ENCODE data around the gene HOXB6. TPM values are rescaled to one million over a fixed set of nuclear protein-coding genes. Genes with fewer than 3 reads are reported as not detected.

The HOXB6 gene
- polyA plus RNA-seq, 2 of the 4 experiments (the other 2 are of a cell fraction), result 10.2 to 14.7 TPM

DNA sequence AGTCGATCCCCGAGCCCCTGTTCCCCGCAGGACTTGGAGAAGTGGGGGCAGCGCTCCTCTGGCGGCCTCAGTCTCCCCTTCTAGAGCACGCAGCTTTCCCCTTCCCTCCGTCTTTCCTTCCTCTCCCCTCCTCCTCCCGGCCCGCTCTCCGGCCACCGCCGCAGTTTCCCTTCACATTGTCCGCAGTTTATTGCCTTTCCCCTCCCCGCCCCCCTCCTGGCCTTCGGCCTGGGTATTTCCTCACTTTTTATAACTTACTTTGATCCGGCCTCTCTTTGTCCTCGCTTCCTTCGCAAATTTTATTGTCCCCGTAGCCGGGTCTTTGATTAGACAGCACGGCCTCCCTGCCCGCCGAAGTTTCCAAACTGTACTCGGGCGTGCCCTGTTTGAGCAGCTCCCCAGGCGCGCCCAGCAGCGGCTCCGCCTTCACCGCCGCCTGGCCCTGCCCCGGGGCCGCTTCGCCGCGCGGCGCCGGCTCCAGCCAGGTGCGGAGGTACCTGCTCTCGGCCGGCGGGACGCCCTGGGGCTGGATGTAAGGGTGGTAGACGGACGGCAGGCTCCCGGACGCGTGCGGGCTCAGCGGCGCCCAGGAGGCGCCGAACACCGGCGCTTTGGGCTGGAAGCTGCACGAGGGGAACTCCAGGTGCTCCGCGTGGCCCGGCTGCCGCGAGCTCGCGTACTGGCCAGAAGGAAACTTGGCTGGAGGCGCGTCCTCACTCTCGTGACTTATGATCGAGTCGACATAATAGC, 20.9 kb upstream of the HOXB6 start (continued):
- TF ChIP-seq, protein P1, sequence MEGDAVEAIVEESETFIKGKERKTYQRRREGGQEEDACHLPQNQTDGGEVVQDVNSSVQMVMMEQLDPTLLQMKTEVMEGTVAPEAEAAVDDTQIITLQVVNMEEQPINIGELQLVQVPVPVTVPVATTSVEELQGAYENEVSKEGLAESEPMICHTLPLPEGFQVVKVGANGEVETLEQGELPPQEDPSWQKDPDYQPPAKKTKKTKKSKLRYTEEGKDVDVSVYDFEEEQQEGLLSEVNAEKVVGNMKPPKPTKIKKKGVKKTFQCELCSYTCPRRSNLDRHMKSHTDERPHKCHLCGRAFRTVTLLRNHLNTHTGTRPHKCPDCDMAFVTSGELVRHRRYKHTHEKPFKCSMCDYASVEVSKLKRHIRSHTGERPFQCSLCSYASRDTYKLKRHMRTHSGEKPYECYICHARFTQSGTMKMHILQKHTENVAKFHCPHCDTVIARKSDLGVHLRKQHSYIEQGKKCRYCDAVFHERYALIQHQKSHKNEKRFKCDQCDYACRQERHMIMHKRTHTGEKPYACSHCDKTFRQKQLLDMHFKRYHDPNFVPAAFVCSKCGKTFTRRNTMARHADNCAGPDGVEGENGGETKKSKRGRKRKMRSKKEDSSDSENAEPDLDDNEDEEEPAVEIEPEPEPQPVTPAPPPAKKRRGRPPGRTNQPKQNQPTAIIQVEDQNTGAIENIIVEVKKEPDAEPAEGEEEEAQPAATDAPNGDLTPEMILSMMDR (IDR thresholded peaks at IDR 0.05), result no peak
- TF ChIP-seq NR3C1 (IDR thresholded peaks at IDR 0.05) (no peak), ZSCAN20 (CRISPR knock-in tag; IDR thresholded peaks at IDR 0.05) (no peak), NPAS2 (CRISPR knock-in tag; IDR thresholded peaks at IDR 0.05; ENCODE audit: borderline replicate concordance) (no peak), KDM1A (IDR thresholded peaks at IDR 0.05; ENCODE audit: low read depth) (no peak), JUN (IDR thresholded peaks at IDR 0.05) (peak in 1 of 2 experiments; percentile 76; a peak in 2 of 5 replicates), MYC (IDR thresholded peaks at IDR 0.05; ENCODE audit: borderline replicate concordance, low read length) (0 out of 2 replicates have a peak, but pooled peaks have one; percentile 13), JUNB (IDR thresholded peaks at IDR 0.05) (no peak), RARB (CRISPR knock-in tag; IDR thresholded peaks at IDR 0.05) (no peak), FOSB (CRISPR knock-in tag; IDR thresholded peaks at IDR 0.05) (no peak), RFX5 (IDR thresholded peaks at IDR 0.05) (no peak), EHF (CRISPR knock-in tag; IDR thresholded peaks at IDR 0.05) (no peak), HOXB13 (CRISPR knock-in tag; IDR thresholded peaks at IDR 0.05; ENCODE audit: low read depth) (peak; percentile 63; the same call in 1 of the 2 replicates), RAD21 (conservative IDR thresholded peaks at IDR 0.05 in 1 of 2, IDR thresholded peaks at IDR 0.05 in 1 of 2) (no peak), TP53 (CRISPR knock-in tag; IDR thresholded peaks at IDR 0.05) (no peak; the same call in 1 of the 2 replicates), HOXB5 (CRISPR knock-in tag; IDR thresholded peaks at IDR 0.05) (no peak)
- TF ChIP-seq, protein P2, sequence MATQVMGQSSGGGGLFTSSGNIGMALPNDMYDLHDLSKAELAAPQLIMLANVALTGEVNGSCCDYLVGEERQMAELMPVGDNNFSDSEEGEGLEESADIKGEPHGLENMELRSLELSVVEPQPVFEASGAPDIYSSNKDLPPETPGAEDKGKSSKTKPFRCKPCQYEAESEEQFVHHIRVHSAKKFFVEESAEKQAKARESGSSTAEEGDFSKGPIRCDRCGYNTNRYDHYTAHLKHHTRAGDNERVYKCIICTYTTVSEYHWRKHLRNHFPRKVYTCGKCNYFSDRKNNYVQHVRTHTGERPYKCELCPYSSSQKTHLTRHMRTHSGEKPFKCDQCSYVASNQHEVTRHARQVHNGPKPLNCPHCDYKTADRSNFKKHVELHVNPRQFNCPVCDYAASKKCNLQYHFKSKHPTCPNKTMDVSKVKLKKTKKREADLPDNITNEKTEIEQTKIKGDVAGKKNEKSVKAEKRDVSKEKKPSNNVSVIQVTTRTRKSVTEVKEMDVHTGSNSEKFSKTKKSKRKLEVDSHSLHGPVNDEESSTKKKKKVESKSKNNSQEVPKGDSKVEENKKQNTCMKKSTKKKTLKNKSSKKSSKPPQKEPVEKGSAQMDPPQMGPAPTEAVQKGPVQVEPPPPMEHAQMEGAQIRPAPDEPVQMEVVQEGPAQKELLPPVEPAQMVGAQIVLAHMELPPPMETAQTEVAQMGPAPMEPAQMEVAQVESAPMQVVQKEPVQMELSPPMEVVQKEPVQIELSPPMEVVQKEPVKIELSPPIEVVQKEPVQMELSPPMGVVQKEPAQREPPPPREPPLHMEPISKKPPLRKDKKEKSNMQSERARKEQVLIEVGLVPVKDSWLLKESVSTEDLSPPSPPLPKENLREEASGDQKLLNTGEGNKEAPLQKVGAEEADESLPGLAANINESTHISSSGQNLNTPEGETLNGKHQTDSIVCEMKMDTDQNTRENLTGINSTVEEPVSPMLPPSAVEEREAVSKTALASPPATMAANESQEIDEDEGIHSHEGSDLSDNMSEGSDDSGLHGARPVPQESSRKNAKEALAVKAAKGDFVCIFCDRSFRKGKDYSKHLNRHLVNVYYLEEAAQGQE (IDR thresholded peaks at IDR 0.05), result no peak
- TF ChIP-seq, protein P3, sequence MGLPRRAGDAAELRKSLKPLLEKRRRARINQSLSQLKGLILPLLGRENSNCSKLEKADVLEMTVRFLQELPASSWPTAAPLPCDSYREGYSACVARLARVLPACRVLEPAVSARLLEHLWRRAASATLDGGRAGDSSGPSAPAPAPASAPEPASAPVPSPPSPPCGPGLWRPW (IDR thresholded peaks at IDR 0.05), result no peak
- TF ChIP-seq, protein P4, sequence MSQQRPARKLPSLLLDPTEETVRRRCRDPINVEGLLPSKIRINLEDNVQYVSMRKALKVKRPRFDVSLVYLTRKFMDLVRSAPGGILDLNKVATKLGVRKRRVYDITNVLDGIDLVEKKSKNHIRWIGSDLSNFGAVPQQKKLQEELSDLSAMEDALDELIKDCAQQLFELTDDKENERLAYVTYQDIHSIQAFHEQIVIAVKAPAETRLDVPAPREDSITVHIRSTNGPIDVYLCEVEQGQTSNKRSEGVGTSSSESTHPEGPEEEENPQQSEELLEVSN (IDR thresholded peaks at IDR 0.05; ENCODE audit: borderline replicate concordance, low read depth), result peak; percentile 1; the same call in 1 of the 2 replicates
- TF ChIP-seq, protein P5, sequence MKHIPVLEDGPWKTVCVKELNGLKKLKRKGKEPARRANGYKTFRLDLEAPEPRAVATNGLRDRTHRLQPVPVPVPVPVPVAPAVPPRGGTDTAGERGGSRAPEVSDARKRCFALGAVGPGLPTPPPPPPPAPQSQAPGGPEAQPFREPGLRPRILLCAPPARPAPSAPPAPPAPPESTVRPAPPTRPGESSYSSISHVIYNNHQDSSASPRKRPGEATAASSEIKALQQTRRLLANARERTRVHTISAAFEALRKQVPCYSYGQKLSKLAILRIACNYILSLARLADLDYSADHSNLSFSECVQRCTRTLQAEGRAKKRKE (CRISPR knock-in tag; IDR thresholded peaks at IDR 0.05; ENCODE audit: low read depth), result no peak

All from A549 (cell line).